ENCODE data around the gene SWI5.

SWI5 gene

DNA sequence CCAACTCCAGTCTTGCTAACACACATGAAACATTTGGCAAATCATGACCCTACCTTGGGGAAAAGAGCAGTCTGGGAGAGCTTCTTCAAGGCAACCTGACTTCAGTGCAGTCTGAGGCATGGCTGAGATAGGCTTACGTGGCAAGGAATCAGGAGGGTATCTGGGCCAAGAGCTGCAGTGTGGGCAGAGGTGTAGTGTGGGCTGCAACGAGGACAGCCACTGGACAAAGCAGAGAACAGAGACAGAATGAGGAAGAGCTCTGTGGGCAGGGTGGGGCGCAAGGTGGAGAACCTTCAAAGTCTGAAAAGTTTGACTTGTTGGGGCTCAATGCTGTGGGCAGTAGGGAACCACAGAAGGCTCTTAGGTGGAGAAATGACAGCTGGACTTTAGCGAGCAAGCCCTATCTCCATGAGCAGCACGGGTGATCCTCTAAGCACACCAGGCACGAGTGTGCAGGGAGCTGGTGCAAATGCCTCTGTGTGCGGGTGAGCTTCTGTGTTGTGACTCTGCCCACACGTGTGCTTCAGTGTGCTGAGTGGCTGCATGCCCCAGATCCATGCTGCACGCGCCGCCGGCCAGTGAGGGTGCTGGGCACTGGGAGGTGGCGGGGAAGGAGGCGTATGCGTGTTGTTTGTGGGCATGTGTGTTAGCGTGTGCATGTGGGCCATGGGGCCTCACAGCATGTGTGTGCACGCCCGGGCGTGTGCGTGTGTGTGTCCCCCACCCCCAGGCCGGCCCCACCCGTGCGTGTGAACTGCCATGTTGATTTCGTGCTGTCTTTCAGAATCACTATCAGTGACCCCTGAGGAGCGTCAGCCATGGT lies 23.5 kb upstream of the SWI5 start:
- Histone ChIP-seq H3K27me3 (ENCODE audit: insufficient read depth, low read length) (no peaks in the 10 kb centered on the region), H3K9me3 (ENCODE audit: insufficient read depth, low read depth, low read length) (no peaks in the 10 kb centered on the region), H3K9ac (ENCODE audit: low read depth, low read length) (no peak overlapping the region), H3K4me3 (ENCODE audit: low read length) (no peak overlapping the region), H3K27ac (ENCODE audit: low read depth, low read length) (no peak overlapping the region), H3K36me3 (ENCODE audit: insufficient read depth, low read length) (peaks cover 22% of the 10 kb centered on the region), H3K4me1 (ENCODE audit: insufficient read depth, low read length) (peaks cover 8% of the 10 kb centered on the region)
- 94% methylated on average over 25 of the region's 25 CpGs for WGBS

GRCh38 chr9:128253140-128253990 lies 22.7 kb upstream of the SWI5 start:
- no peak overlapping the region for H3K4me3 ChIP-seq (ENCODE audit: low read length)
- H3K9me3 ChIP-seq (ENCODE audit: insufficient read depth, low read depth, low read length), result no peaks in the 10 kb centered on the region
- no peak overlapping the region for H3K9ac ChIP-seq (ENCODE audit: low read depth, low read length)
- peaks cover 28% of the 10 kb centered on the region for H3K36me3 ChIP-seq (ENCODE audit: insufficient read depth, low read length)
- H3K27ac ChIP-seq (ENCODE audit: low read depth, low read length), result peak overlapping the region; percentile 41; the same call in 1 of the 2 replicates
- 93% methylated on average over 31 of the region's 31 CpGs for WGBS
- H3K27me3 ChIP-seq (ENCODE audit: insufficient read depth, low read length), result no peaks in the 10 kb centered on the region
- peaks cover 8% of the 10 kb centered on the region for H3K4me1 ChIP-seq (ENCODE audit: insufficient read depth, low read length)

DNA sequence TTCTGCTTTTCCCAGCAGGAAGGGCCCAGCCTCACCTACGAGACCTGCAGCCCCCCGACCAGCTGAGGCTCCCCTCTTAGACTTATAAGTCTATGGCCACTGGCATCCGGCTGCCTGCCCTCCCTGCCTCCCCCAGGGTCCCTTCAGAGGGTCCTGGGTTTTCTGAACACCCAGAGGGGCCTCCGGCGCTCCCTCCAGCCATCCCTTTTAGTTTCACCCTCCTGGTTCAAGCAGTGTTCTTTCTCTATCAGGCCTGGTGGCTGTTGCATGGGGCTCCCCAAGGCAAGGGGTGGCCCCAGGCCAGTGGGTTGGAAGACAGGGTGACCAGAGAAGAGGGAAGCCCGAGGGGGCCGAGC lies 22.1 kb upstream of the SWI5 start:
- H3K9me3 ChIP-seq (ENCODE audit: insufficient read depth, low read depth, low read length), result no peaks in the 10 kb centered on the region
- H3K27me3 ChIP-seq (ENCODE audit: insufficient read depth, low read length), result no peaks in the 10 kb centered on the region
- peaks cover 29% of the 10 kb centered on the region for H3K36me3 ChIP-seq (ENCODE audit: insufficient read depth, low read length)
- H3K4me3 ChIP-seq (ENCODE audit: low read length), result no peak overlapping the region
- H3K9ac ChIP-seq (ENCODE audit: low read depth, low read length), result no peak overlapping the region
- peaks cover 8% of the 10 kb centered on the region for H3K4me1 ChIP-seq (ENCODE audit: insufficient read depth, low read length)
- WGBS, result 93% methylated on average over 7 of the region's 7 CpGs
- no peak overlapping the region for H3K27ac ChIP-seq (ENCODE audit: low read depth, low read length)

DNA sequence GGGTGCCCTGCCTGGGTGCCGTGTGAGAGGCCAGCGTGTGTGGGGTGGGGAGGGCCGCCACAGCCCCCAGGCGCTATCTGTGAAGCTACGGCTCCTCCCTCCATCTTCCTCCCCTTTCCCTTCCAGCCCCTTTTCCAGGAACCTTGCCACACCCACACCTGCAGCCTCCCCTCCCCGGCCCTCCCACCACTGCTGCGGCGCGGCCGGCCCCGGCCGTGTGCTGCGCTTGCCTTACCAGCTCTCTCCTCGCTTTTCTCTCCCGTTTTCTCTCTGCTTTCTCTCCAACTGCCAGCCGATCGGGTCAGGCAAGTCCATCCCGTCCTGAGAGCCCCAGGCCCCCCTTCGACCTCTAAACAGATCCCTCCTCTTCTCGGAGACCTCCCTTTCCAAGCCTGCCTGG lies 21.7 kb upstream of the SWI5 start:
- no peak overlapping the region for H3K9ac ChIP-seq (ENCODE audit: low read depth, low read length)
- H3K4me3 ChIP-seq (ENCODE audit: low read length), result no peak overlapping the region
- H3K36me3 ChIP-seq (ENCODE audit: insufficient read depth, low read length), result peaks cover 31% of the 10 kb centered on the region
- no peaks in the 10 kb centered on the region for H3K9me3 ChIP-seq (ENCODE audit: insufficient read depth, low read depth, low read length)
- H3K27me3 ChIP-seq (ENCODE audit: insufficient read depth, low read length), result no peaks in the 10 kb centered on the region
- 87% methylated on average over 19 of the region's 20 CpGs for WGBS
- no peak overlapping the region for H3K27ac ChIP-seq (ENCODE audit: low read depth, low read length)
- H3K4me1 ChIP-seq (ENCODE audit: insufficient read depth, low read length), result peaks cover 8% of the 10 kb centered on the region

GRCh38 chr9:128254855-128255759 lies 21.0 kb upstream of the SWI5 start:
- peaks cover 8% of the 10 kb centered on the region; the same call in 1 of the 2 replicates for H3K4me1 ChIP-seq (ENCODE audit: insufficient read depth, low read length)
- no peak overlapping the region for H3K9ac ChIP-seq (ENCODE audit: low read depth, low read length)
- peaks cover 38% of the 10 kb centered on the region for H3K36me3 ChIP-seq (ENCODE audit: insufficient read depth, low read length)
- H3K9me3 ChIP-seq (ENCODE audit: insufficient read depth, low read depth, low read length), result no peaks in the 10 kb centered on the region
- WGBS, result 68% methylated on average over 18 of the region's 18 CpGs
- H3K27me3 ChIP-seq (ENCODE audit: insufficient read depth, low read length), result no peaks in the 10 kb centered on the region
- no peak overlapping the region for H3K27ac ChIP-seq (ENCODE audit: low read depth, low read length)
- H3K4me3 ChIP-seq (ENCODE audit: low read length), result no peak overlapping the region

- Histone ChIP-seq H3K9me3 (ENCODE audit: insufficient read depth, low read depth, low read length) (no peaks in the 10 kb centered on the region), H3K27ac (ENCODE audit: low read depth, low read length) (no peak overlapping the region), H3K4me1 (ENCODE audit: insufficient read depth, low read length) (peaks cover 6% of the 10 kb centered on the region; the same call in 1 of the 2 replicates), H3K36me3 (ENCODE audit: insufficient read depth, low read length) (peaks cover 58% of the 10 kb centered on the region), H3K9ac (ENCODE audit: low read depth, low read length) (no peak overlapping the region), H3K27me3 (ENCODE audit: insufficient read depth, low read length) (no peaks in the 10 kb centered on the region), H3K4me3 (ENCODE audit: low read length) (no peak overlapping the region)
- 96% methylated on average over 23 of the region's 23 CpGs for WGBS
Observed at GRCh38 chr9:128257086-128257825, 18.8 kb upstream of the SWI5 start.

GRCh38 chr9:128257907-128258306 lies 18.2 kb upstream of the SWI5 start:
- Histone ChIP-seq H3K4me3 (ENCODE audit: low read length) (no peak overlapping the region), H3K9me3 (ENCODE audit: insufficient read depth, low read depth, low read length) (no peaks in the 10 kb centered on the region), H3K36me3 (ENCODE audit: insufficient read depth, low read length) (peaks cover 63% of the 10 kb centered on the region), H3K27ac (ENCODE audit: low read depth, low read length) (no peak overlapping the region), H3K9ac (ENCODE audit: low read depth, low read length) (no peak overlapping the region), H3K27me3 (ENCODE audit: insufficient read depth, low read length) (no peaks in the 10 kb centered on the region), H3K4me1 (ENCODE audit: insufficient read depth, low read length) (peaks cover 6% of the 10 kb centered on the region; the same call in 1 of the 2 replicates)
- 96% methylated on average over 11 of the region's 11 CpGs for whole genome bisulfite sequencing

- Histone ChIP-seq H3K4me1 (ENCODE audit: insufficient read depth, low read length) (peaks cover 6% of the 10 kb centered on the region; the same call in 1 of the 2 replicates), H3K4me3 (ENCODE audit: low read length) (no peak overlapping the region), H3K27ac (ENCODE audit: low read depth, low read length) (no peak overlapping the region), H3K9ac (ENCODE audit: low read depth, low read length) (no peak overlapping the region), H3K27me3 (ENCODE audit: insufficient read depth, low read length) (no peaks in the 10 kb centered on the region), H3K36me3 (ENCODE audit: insufficient read depth, low read length) (peaks cover 58% of the 10 kb centered on the region), H3K9me3 (ENCODE audit: insufficient read depth, low read depth, low read length) (no peaks in the 10 kb centered on the region)
- WGBS, result 89% methylated on average over 4 of the region's 6 CpGs
Observed at GRCh38 chr9:128258326-128258725, 17.8 kb upstream of the SWI5 start.

GRCh38 chr9:128259156-128259555 lies 16.9 kb upstream of the SWI5 start:
- peaks cover 56% of the 10 kb centered on the region for H3K36me3 ChIP-seq (ENCODE audit: insufficient read depth, low read length)
- H3K27ac ChIP-seq (ENCODE audit: low read depth, low read length), result no peak overlapping the region
- no peak overlapping the region for H3K9ac ChIP-seq (ENCODE audit: low read depth, low read length)
- H3K4me1 ChIP-seq (ENCODE audit: insufficient read depth, low read length), result peaks cover 6% of the 10 kb centered on the region; the same call in 1 of the 2 replicates
- no peak overlapping the region for H3K4me3 ChIP-seq (ENCODE audit: low read length)
- no peaks in the 10 kb centered on the region for H3K27me3 ChIP-seq (ENCODE audit: insufficient read depth, low read length)
- H3K9me3 ChIP-seq (ENCODE audit: insufficient read depth, low read depth, low read length), result no peaks in the 10 kb centered on the region
- 90% methylated on average over 9 of the region's 9 CpGs for WGBS

DNA sequence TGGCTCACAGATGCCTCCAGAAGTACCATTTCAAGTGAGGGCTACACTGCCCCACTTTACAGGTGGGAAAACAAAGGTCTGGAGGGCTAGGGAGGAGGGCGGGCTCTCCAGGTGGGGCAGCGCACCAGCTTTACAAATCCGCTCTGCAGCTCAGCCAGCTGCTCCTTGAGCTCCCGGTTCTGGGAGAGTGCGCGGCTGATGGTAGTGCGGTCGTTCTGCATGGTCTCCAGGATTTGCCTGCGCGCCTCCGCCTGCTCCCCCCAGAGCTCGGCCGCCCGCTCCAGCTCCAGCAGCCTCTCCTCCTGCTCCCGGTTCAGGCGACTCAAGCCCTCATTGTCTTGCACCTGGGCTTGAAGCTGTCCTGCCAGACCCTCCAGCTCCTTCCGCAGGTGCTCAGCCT lies 15.7 kb upstream of the SWI5 start:
- 97% methylated on average over 17 of the region's 17 CpGs for WGBS
- Histone ChIP-seq H3K9me3 (ENCODE audit: insufficient read depth, low read depth, low read length) (no peaks in the 10 kb centered on the region), H3K36me3 (ENCODE audit: insufficient read depth, low read length) (peaks cover 64% of the 10 kb centered on the region), H3K27me3 (ENCODE audit: insufficient read depth, low read length) (no peaks in the 10 kb centered on the region), H3K4me3 (ENCODE audit: low read length) (no peak overlapping the region), H3K4me1 (ENCODE audit: insufficient read depth, low read length) (no peaks in the 10 kb centered on the region), H3K27ac (ENCODE audit: low read depth, low read length) (no peak overlapping the region), H3K9ac (ENCODE audit: low read depth, low read length) (no peak overlapping the region)

All from HUES64 (cell line).